Thyroid gland (tissue), 4 donors: ENCODE measurements around the gene TBC1D1. TPM values are rescaled to one million over a fixed set of nuclear protein-coding genes. Genes with fewer than 3 reads are reported as not detected.

Source experiments
- DNase-seq, 2 donors: peaks; one replicate each; pipeline ENCODE4 v3.0.0-alpha.2; 2019
- H3K27ac ChIP-seq, 3 donors: fragments of 200-600 bp; sonication (generic); 1 replicate in 2 of 3; 2 replicates in 1 of 3; pipeline ENCODE4 v1.5.1; 2016 to 2019; ENCODE audit warnings: mild to moderate bottlenecking in 1 of 3, moderate library complexity in 1 of 3
- H3K27me3 ChIP-seq: fragments of 200-600 bp; sonication (generic); one replicate; pipeline ENCODE4 v1.5.1; 2019
- H3K36me3 ChIP-seq, 2 donors: fragments of 200-600 bp; sonication (generic); one replicate each; pipeline ENCODE4 v1.5.1; 2016 to 2019
- H3K4me1 ChIP-seq, 2 donors: fragments of 200-600 bp; sonication (generic); one replicate each; pipeline ENCODE4 v1.5.1; 2017 to 2019
- H3K4me3 ChIP-seq, 3 donors: fragments of 200-600 bp; sonication (generic); replicated peaks in 1 of 3; 1 replicate in 2 of 3; 2 replicates in 1 of 3; pipeline ENCODE4 v1.5.1; 2016; ENCODE audit warnings: mild to moderate bottlenecking in 1 of 3
- H3K9me3 ChIP-seq: fragments of 200-600 bp; sonication (generic); one replicate; pipeline ENCODE4 v1.5.1; 2017
- POLR2A ChIP-seq, 2 donors: fragments of 450-650 bp; IDR thresholded peaks; one replicate each; pipeline ENCODE4 v1.6.1; 2017; ENCODE audit warnings: antibody characterized with exemption in 2 of 2, mild to moderate bottlenecking in 2 of 2, moderate library complexity in 1 of 2
- WGBS, 2 donors: methylation state at CpG; one replicate each; pipeline ENCODE4 v1.1.5; 2017; 5-methylcytosine and 5-hydroxymethylcytosine counted together
- intact Hi-C: fragments of 100-400 bp; cut with DNase I; formaldehyde crosslinking; loops from one replicate; pipeline ENCODE4 v1.15.1; 2023
- total RNA-seq, 4 donors: library from RNA; depleted of rRNA; stranded (reverse); fragments of >200 nt; gene quantifications; one replicate each; pipeline ENCODE4 v1.2.3, GENCODE V29; 2016
- TF ChIP-seq, protein P1 (sequence below), 6 experiments: fragments of 200-600 bp in 3 of 6; fragments of 450-650 bp in 3 of 6; sonication (generic) in 3 of 6; IDR thresholded peaks; one replicate each; pipeline ENCODE4 v1.5.1; 2016 to 2019; ENCODE audit warnings: antibody characterized with exemption in 6 of 6, mild to moderate bottlenecking in 2 of 6, inconsistent platforms in 1 of 6, moderate library complexity in 1 of 6

Gene TBC1D1
- total RNA-seq, 4 donors from 2014 or later: 192 to 284 (median 230) TPM

DNA sequence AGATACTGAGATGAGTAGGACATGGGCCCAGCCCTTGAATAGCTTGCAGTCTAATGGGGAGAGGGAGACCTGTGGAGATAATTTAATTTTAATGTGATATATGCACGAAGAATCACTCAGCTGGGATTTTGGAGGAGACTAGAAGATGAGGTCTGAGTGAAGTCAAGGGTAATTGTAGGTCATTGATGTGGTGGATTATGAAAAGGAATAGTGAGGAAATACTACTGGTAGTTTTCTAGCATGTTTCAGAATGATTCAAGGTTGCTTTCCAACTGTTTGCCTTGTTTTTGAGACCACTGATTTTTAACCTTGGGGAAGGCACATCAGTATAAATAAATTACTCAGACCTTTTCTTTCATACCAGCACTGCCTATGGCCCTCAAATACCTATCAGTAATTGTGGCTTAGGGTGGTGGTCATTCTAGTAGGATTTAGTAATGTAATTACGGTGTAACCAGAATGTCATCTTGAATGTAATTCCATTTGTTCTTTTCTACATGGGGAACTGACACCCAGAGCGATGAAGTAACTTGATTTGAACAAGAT is 94.9 kb downstream of the TBC1D1 start:
- WGBS, 2 donors: 91 to 94% methylated on average over 3 of the region's 3 CpGs

DNA sequence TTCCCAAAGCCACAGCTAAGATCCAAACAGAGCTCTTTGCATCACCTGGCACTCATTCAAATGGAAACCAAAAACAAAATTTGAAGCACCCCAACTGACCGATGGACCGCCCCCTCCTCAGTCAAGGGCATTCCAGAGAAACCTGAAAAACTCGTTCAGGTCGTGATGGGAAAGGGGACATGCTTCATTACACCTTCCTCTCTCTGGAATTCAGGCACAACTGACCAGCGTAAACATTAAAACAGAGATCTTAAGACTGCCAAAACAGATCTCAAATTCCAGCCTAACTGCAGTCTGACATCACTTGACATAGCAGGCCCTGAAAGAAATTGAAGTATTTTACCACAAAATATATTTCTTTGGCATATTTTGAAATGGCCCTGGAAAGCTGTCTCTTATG is 97.8 kb downstream of the TBC1D1 start:
- intact Hi-C loops: no loop called here
- H3K27ac ChIP-seq: peak overlapping the region; percentile 90 to 98 (median 96)

More for the DNA sequence above, 94.9 kb downstream of the TBC1D1 start:
- no peak overlapping the region for H3K4me3 ChIP-seq
- H3K4me1 ChIP-seq: peaks cover 66 to 80% of the 10 kb centered on the region in 2 donors
- TF ChIP-seq POLR2A (IDR thresholded peaks at IDR 0.05): no peak
- TF ChIP-seq, protein P1, sequence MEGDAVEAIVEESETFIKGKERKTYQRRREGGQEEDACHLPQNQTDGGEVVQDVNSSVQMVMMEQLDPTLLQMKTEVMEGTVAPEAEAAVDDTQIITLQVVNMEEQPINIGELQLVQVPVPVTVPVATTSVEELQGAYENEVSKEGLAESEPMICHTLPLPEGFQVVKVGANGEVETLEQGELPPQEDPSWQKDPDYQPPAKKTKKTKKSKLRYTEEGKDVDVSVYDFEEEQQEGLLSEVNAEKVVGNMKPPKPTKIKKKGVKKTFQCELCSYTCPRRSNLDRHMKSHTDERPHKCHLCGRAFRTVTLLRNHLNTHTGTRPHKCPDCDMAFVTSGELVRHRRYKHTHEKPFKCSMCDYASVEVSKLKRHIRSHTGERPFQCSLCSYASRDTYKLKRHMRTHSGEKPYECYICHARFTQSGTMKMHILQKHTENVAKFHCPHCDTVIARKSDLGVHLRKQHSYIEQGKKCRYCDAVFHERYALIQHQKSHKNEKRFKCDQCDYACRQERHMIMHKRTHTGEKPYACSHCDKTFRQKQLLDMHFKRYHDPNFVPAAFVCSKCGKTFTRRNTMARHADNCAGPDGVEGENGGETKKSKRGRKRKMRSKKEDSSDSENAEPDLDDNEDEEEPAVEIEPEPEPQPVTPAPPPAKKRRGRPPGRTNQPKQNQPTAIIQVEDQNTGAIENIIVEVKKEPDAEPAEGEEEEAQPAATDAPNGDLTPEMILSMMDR (IDR thresholded peaks at IDR 0.05): no peak
- no peaks in the 10 kb centered on the region for H3K36me3 ChIP-seq
- intact Hi-C loops: no loop called here
- peak overlapping the region; percentile 3 to 96 (median 16) for H3K27ac ChIP-seq
- H3K9me3 ChIP-seq: no peaks in the 10 kb centered on the region
- no peaks in the 10 kb centered on the region for H3K27me3 ChIP-seq
- DNase-seq: no peak

DNA sequence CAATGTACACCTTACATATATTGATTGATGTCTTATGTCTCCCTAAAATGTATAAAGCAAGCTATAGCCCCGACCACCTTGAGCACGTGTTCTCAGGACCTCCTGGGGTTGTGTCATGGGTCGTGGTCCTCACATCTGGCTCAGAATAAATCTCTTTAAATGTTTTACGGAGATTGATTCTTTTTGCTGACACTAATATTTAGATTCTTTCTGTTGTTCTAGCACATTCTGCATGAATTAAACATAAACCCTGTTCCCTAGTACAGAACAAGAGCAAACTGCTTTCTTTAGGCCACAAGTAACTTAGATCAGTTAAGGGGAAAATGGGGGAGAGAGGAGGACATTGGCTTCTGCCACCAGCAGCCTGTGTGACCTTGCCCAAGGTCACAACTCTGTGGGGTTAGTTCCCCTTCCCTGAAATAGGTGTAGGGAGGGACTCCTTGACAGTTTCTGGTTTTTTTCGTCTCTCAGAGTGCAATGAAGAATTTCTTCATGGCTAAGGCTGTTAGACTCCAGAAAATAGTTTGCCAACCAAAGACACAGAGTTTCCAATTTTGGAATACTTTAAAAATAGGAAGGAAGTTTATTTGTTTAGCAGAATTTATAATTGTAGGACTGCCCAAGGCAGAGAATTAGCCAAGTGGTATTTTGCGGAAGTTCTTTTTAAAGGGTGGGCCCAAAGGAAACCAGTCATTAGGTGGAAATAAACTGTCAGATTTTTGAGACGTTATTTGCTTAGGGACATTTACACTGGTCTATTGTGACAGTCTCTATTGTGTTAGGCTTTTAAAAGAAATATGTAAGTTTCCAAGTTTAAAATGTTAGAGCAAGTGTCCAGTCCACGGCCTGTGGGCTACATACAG is 98.7 kb downstream of the TBC1D1 start:
- H3K36me3 ChIP-seq: no peaks in the 10 kb centered on the region

More for the DNA sequence above, 97.8 kb downstream of the TBC1D1 start:
- Histone ChIP-seq H3K4me1 (peaks cover 66 to 79% of the 10 kb centered on the region in 2 donors), H3K9me3 (no peaks in the 10 kb centered on the region), H3K4me3 (no peak overlapping the region), H3K36me3 (no peaks in the 10 kb centered on the region), H3K27me3 (no peaks in the 10 kb centered on the region)
- peak; percentile 84 to 87 for DNase-seq
- TF ChIP-seq, protein P1 (IDR thresholded peaks at IDR 0.05): no peak
- peak in 1 of 2 donors; percentile 29 for TF ChIP-seq POLR2A (IDR thresholded peaks at IDR 0.05)
- WGBS, 2 donors: 23 to 41% methylated on average over 5 of the region's 5 CpGs

DNA sequence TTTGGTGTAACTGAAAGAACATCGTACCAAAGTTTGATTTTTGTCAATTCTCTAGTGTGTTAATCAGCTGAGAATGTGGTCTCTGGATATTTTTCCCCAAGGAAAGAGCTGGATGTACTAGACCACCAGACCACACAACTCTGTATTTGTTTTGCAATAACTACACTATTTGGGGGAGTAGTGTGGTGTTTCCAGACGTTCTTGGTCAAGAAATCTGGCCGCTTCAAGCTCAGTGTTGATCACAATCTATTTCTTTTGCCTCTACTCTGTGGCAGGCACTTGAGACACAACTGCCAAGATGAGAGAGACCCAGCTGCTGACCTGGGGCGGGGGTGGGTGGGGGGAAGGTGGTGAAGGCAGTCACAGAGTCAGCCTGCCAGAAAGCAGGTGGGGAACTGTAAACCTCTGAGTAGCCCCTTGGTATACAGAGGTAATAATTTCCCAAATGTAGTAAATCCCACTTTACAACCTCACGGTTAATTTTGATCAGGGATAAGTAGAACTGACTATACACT is 99.9 kb downstream of the TBC1D1 start:
- Histone ChIP-seq H3K27me3 (no peaks in the 10 kb centered on the region), H3K36me3 (no peaks in the 10 kb centered on the region), H3K4me1 (peaks cover 87 to 93% of the 10 kb centered on the region in 2 donors), H3K4me3 (no peak overlapping the region), H3K27ac (peak overlapping the region; percentile 90 to 98 (median 96)), H3K9me3 (no peaks in the 10 kb centered on the region)
- 49 to 51% methylated on average over 5 of the region's 5 CpGs for WGBS, 2 donors
- intact Hi-C loops: no loop called here
- DNase-seq: no peak
- TF ChIP-seq, protein P1 (IDR thresholded peaks at IDR 0.05): no peak
- TF ChIP-seq POLR2A (IDR thresholded peaks at IDR 0.05): no peak

More for the DNA sequence above, 98.7 kb downstream of the TBC1D1 start:
- no peak for DNase-seq
- H3K4me3 ChIP-seq: no peak overlapping the region
- WGBS, 2 donors: 39 to 45% methylated on average over 8 of the region's 8 CpGs
- H3K9me3 ChIP-seq: no peaks in the 10 kb centered on the region
- intact Hi-C loops: no loop called here
- peak overlapping the region; percentile 90 to 98 (median 96) for H3K27ac ChIP-seq
- no peak for TF ChIP-seq POLR2A (IDR thresholded peaks at IDR 0.05)
- TF ChIP-seq, protein P1 (IDR thresholded peaks at IDR 0.05): no peak
- H3K27me3 ChIP-seq: no peaks in the 10 kb centered on the region
- peaks cover 76 to 87% of the 10 kb centered on the region in 2 donors for H3K4me1 ChIP-seq
